Aorta (tissue), 5 donors: ENCODE data around the gene RIBC2. TPM values are rescaled to one million over a fixed set of nuclear protein-coding genes. Genes with fewer than 3 reads are reported as not detected.

Experiments used
- ATAC-seq: fragments of 200-7000 bp; cut with Tn5 transposase; one replicate; pipeline ENCODE4 v1.9.1; 2022; ENCODE audit warnings: moderate library complexity; ENCODE audit not compliant: low FRiP score
- DNase-seq, 2 donors: peaks; one replicate each; pipeline ENCODE4 v3.0.0-alpha.2; 2020
- H3K27ac ChIP-seq, 2 donors: one replicate each; pipeline ENCODE4 v1.5.1; 2013; ENCODE audit warnings: low read length in 2 of 2, mild to moderate bottlenecking in 2 of 2, moderate library complexity in 2 of 2, control low read depth in 1 of 2, inconsistent platforms in 1 of 2, low read depth in 1 of 2
- H3K27me3 ChIP-seq, 2 donors: one replicate each; pipeline ENCODE4 v1.6.1; 2013; ENCODE audit warnings: control low read depth in 1 of 2, low read length in 1 of 2, mild to moderate bottlenecking in 1 of 2, moderate library complexity in 1 of 2; ENCODE audit not compliant: insufficient read depth in 2 of 2, control insufficient read depth in 1 of 2
- H3K36me3 ChIP-seq, 2 donors: one replicate each; pipeline ENCODE4 v1.6.1; 2013; ENCODE audit warnings: control low read depth in 1 of 2, low read length in 1 of 2, mild to moderate bottlenecking in 1 of 2; ENCODE audit not compliant: insufficient read depth in 2 of 2, control insufficient read depth in 1 of 2
- H3K4me1 ChIP-seq, 2 donors: one replicate each; pipeline ENCODE4 v1.6.1; 2013; ENCODE audit warnings: low read length in 2 of 2, control low read depth in 1 of 2, mild to moderate bottlenecking in 1 of 2, moderate library complexity in 1 of 2; ENCODE audit not compliant: insufficient read depth in 2 of 2, control insufficient read depth in 1 of 2
- H3K4me3 ChIP-seq, 2 donors: one replicate each; pipeline ENCODE4 v1.5.1; 2013; ENCODE audit warnings: low read length in 2 of 2, control low read depth in 1 of 2, mild to moderate bottlenecking in 1 of 2
- H3K9me3 ChIP-seq: one replicate; pipeline ENCODE4 v1.6.1; 2013; ENCODE audit warnings: mild to moderate bottlenecking, low read length; ENCODE audit not compliant: control insufficient read depth
- WGBS, 2 donors: extraction: QIAGEN DNeasy Blood & Tissue Kit; methylation state at CpG; one replicate each; pipeline ENCODE4 v1.1.7; 2013; 5-methylcytosine and 5-hydroxymethylcytosine counted together
- intact Hi-C, 2 donors: fragments of 100-400 bp; cut with DNase I; formaldehyde crosslinking; loops; one replicate each; pipeline versions ENCODE4 v1.14.2 to v1.15.0; 2022
- polyA plus RNA-seq, 2 donors: library from polyadenylated mRNA; stranded (reverse); fragments of 200-250 nt; gene quantifications; one replicate each; pipeline ENCODE4 v1.2.3, GENCODE V29; 2013
- total RNA-seq, 2 donors: library from RNA; stranded (reverse); fragmentation: NEBNext Ultra II Directional; extraction: Animal tissue kit (Norgen Biotek cat#: 25700); gene quantifications; one replicate each; pipeline ENCODE4 v1.2.1, GENCODE V29; 2021
- donor health status: healthy with polysubstance abuse.
- donor health status: Bipolar disorder and iron deficiency.
- donor health status: DM: no; HTN: no; CAD: no.
- donor health status: DM: no; HTN: no; CAD: no.
- donor health status: DM: yes; HTN: yes; CAD: no.

RIBC2 gene
- total and polyA plus RNA-seq, 4 donors: 0.31 to 1.2 (median 0.55) TPM; not detected in 1

DNA sequence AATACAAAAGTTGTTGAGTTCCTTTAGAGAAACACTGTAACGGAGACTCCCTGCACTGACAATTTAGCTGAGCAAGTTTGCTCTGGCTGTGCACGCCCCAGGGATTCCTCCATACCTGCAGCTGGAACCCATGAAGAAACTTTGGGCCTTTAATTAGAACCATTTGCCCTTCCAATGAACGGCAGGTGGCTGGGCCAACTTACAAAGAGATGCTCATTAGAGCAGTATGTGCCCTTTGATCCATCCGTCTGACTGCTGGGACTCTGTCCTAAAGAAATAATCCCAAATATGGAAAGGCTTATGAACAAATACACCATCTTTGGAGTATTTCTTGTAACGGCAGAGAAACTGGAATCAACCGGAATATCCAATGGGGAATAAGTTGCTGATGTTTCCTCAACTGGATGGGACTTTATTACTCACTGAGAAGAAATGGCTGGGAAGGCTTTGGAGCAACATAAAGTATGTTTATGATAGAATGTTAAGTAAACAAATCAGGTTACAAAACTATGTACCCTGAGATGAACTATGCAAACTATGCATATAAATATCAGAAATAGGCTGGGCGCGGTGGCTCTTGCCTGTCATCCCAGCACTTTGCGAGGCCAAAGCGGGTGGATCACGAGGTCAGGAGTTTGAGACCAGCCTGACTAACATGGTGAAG lies 64.7 kb downstream of the RIBC2 start:
- H3K36me3 ChIP-seq: no peaks in the 10 kb centered on the region
- no peak overlapping the region for H3K4me3 ChIP-seq
- DNase-seq: no peak
- no peaks in the 10 kb centered on the region for H3K9me3 ChIP-seq
- 2 to 12% methylated on average over 11 of the region's 11 CpGs for WGBS, 2 donors
- no peaks in the 10 kb centered on the region for H3K4me1 ChIP-seq
- peak overlapping the region in 1 of 2 donors; percentile 46 for H3K27ac ChIP-seq
- intact Hi-C loops: no loop called here
- peak; percentile 79 for ATAC-seq
- H3K27me3 ChIP-seq: no peaks in the 10 kb centered on the region

DNA sequence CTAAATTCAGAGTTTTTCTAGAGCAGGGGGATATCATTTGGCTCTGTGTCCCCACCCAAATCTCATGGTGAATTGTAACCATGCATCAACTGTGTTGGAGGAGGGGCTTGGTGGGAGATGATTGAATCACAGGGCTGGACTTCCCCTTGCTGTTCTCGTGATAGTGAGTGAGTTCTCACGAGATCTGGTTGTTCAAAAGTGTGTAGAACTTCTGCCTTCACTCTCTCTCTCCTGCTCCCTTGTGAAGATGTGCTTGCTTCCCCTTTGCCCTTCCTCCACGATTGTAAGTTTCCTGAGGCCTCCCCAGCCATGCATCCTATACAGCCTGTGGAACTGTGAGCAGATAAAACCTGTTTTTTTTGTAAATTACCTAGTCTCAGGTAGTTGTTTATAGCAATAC lies 67.2 kb downstream of the RIBC2 start:
- no peak overlapping the region for H3K27ac ChIP-seq
- H3K9me3 ChIP-seq: no peaks in the 10 kb centered on the region
- no peak for ATAC-seq
- intact Hi-C loops: no loop called here
- no peak overlapping the region for H3K4me3 ChIP-seq
- WGBS, 2 donors: 87 to 90% methylated on average over 3 of the region's 3 CpGs
- no peaks in the 10 kb centered on the region for H3K4me1 ChIP-seq
- no peaks in the 10 kb centered on the region for H3K36me3 ChIP-seq
- H3K27me3 ChIP-seq: no peaks in the 10 kb centered on the region
- no peak for DNase-seq

DNA sequence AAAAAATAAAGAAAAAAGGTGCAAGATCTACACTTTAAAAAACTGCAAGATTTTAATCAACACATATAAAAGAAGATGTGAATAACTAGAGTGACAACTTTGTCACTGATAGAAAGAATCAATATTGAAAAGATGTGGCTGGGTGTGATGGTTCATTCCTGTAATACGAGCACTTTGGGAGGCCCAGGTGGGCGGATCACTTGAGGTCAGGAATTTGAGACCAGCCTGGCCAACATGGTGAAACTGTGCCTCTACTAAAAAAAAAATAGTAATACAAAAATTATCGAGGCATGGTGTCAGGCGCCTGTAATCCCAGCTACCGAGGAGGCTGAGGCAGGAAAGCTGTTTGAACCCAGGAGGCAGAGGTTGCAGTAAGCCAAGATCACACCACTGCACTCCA lies 68.2 kb downstream of the RIBC2 start:
- DNase-seq: no peak
- no peaks in the 10 kb centered on the region for H3K4me1 ChIP-seq

More for the DNA sequence above, 68.2 kb downstream of the RIBC2 start:
- 80 to 82% methylated on average over 5 of the region's 5 CpGs for WGBS, 2 donors
- H3K36me3 ChIP-seq: no peaks in the 10 kb centered on the region
- H3K4me3 ChIP-seq: no peak overlapping the region
- H3K27me3 ChIP-seq: no peaks in the 10 kb centered on the region
- no peaks in the 10 kb centered on the region for H3K9me3 ChIP-seq
- intact Hi-C loops: no loop called here
- ATAC-seq: no peak
- no peak overlapping the region for H3K27ac ChIP-seq

Other genes with a start within 250 kb of the RIBC2 start
- gene NUP50, start 249.8 kb upstream of the RIBC2 start, total RNA-seq: 10 to 100 TPM; 33.2 to 49.7 TPM
- gene NUP50, start 249.8 kb upstream of the RIBC2 start, polyA plus RNA-seq: 1 to 10 TPM; 5.6 to 5.9 TPM
- 100 to 1,000 TPM in 1 of 2 donors, 10 to 100 TPM in 1; 46.9 to 101 TPM for gene KIAA0930, start 172.8 kb upstream of the RIBC2 start, total RNA-seq
- 10 to 100 TPM; 36.6 to 83.7 TPM for gene KIAA0930, start 172.8 kb upstream of the RIBC2 start, polyA plus RNA-seq
- not detected for gene UPK3A, start 128.7 kb upstream of the RIBC2 start, total RNA-seq
- gene UPK3A, start 128.7 kb upstream of the RIBC2 start, polyA plus RNA-seq: not detected
- 10 to 100 TPM; 59.2 to 66.7 TPM for gene FAM118A, start 103.8 kb upstream of the RIBC2 start, total RNA-seq
- 100 to 1,000 TPM in 1 of 2 donors, 1 to 10 TPM in 1; 8.6 to 320 TPM for gene FAM118A, start 103.8 kb upstream of the RIBC2 start, polyA plus RNA-seq
- not detected for gene SMC1B, start 94 bp upstream of the RIBC2 start, total RNA-seq
- gene SMC1B, start 94 bp upstream of the RIBC2 start, polyA plus RNA-seq: not detected
- gene FBLN1, start 89.2 kb downstream of the RIBC2 start, total RNA-seq: 1,000 to 10,000 TPM in 1 of 2 donors, 100 to 1,000 TPM in 1; 500 to 1,512 TPM
- gene FBLN1, start 89.2 kb downstream of the RIBC2 start, polyA plus RNA-seq: 100 to 1,000 TPM in 1 of 2 donors, 10 to 100 TPM in 1; 48.1 to 283 TPM